Epithelial cell of proximal tubule (primary cell): ENCODE measurements around the gene CCT6B. TPM values are rescaled to one million over a fixed set of nuclear protein-coding genes. Genes with fewer than 3 reads are reported as not detected.

Experiments used
- DNase-seq: peaks from one replicate; pipeline ENCODE4 v3.0.0-alpha.2; 2011; ENCODE audit warnings: low read depth
- H3K4me3 ChIP-seq: 2 replicates; pipeline ENCODE4 v1.5.1; 2011; ENCODE audit warnings: low read depth, mild to moderate bottlenecking, low read length
- total RNA-seq: library from RNA; depleted of rRNA; stranded (reverse); fragments of >200 nt; gene quantifications from 2 replicates; pipeline ENCODE4 v1.2.3, GENCODE V29; 2015
- TF ChIP-seq, protein P1 (sequence below): conservative IDR thresholded peaks from 2 replicates; pipeline ENCODE4 v1.5.1; 2012; ENCODE audit warnings: low read depth, mild to moderate bottlenecking, low read length

Gene CCT6B
- total RNA-seq, 1 donor from 2014 or later, result 4.4 TPM

GRCh38 chr17:34991606-34992005 lies 30.3 kb upstream of the CCT6B start:
- TF ChIP-seq, protein P1, sequence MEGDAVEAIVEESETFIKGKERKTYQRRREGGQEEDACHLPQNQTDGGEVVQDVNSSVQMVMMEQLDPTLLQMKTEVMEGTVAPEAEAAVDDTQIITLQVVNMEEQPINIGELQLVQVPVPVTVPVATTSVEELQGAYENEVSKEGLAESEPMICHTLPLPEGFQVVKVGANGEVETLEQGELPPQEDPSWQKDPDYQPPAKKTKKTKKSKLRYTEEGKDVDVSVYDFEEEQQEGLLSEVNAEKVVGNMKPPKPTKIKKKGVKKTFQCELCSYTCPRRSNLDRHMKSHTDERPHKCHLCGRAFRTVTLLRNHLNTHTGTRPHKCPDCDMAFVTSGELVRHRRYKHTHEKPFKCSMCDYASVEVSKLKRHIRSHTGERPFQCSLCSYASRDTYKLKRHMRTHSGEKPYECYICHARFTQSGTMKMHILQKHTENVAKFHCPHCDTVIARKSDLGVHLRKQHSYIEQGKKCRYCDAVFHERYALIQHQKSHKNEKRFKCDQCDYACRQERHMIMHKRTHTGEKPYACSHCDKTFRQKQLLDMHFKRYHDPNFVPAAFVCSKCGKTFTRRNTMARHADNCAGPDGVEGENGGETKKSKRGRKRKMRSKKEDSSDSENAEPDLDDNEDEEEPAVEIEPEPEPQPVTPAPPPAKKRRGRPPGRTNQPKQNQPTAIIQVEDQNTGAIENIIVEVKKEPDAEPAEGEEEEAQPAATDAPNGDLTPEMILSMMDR, result no peak
- DNase-seq, result no peak
- no peak overlapping the region for H3K4me3 ChIP-seq

- DNase-seq, result no peak
- TF ChIP-seq, protein P1, result no peak
- H3K4me3 ChIP-seq, result no peak overlapping the region
Measured at GRCh38 chr17:34990921-34991365, 29.7 kb upstream of the CCT6B start.

DNA sequence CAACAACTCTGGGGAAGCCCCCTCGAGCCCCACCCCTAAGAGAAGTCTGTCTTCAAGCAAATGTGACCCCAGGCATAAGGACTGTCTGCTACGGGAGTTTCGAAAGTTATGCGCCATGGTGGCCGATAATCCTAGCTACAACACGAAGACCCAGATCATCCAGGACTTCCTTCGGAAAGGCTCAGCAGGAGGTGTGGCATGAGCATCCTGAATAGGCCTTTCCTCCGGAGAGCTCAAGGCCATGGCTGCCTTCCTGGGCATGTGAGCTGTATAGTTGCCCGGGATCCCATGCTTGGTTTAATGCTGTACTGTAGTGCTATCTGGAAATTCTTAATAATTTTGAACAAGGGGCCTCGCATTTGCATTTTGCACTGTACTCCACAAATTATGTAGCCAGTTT lies 28.2 kb upstream of the CCT6B start:
- no peak for DNase-seq
- TF ChIP-seq, protein P1, result no peak
- no peak overlapping the region for H3K4me3 ChIP-seq

- DNase-seq, result no peak
- no peak overlapping the region for H3K4me3 ChIP-seq
- TF ChIP-seq, protein P1, result no peak
Measured at GRCh38 chr17:34988644-34989043, 27.4 kb upstream of the CCT6B start.

DNA sequence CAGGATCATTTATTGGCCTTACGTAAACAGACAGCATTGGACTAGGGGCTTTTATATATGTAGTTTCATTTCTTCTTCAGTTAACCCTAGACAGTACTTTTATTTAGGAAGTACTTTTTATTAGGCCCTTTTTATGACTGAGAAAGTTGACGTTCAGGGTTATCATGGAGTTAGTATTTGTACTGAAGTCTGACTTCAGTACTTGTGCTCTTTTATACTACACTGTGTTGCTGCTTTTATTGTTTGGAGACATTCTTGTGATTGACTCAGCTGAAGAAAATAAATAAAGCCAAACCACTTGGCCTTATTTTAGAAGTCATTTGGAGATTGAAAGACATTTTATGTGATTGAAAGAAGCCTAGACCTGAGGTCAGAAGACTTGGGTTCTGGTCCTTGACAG lies 26.0 kb upstream of the CCT6B start:
- TF ChIP-seq, protein P1, result no peak
- no peak for DNase-seq
- no peak overlapping the region for H3K4me3 ChIP-seq

- no peak for DNase-seq
- H3K4me3 ChIP-seq, result peak overlapping the region; percentile 93
- TF ChIP-seq, protein P1, result no peak
Measured at GRCh38 chr17:34981538-34982241, 20.4 kb upstream of the CCT6B start.

DNA sequence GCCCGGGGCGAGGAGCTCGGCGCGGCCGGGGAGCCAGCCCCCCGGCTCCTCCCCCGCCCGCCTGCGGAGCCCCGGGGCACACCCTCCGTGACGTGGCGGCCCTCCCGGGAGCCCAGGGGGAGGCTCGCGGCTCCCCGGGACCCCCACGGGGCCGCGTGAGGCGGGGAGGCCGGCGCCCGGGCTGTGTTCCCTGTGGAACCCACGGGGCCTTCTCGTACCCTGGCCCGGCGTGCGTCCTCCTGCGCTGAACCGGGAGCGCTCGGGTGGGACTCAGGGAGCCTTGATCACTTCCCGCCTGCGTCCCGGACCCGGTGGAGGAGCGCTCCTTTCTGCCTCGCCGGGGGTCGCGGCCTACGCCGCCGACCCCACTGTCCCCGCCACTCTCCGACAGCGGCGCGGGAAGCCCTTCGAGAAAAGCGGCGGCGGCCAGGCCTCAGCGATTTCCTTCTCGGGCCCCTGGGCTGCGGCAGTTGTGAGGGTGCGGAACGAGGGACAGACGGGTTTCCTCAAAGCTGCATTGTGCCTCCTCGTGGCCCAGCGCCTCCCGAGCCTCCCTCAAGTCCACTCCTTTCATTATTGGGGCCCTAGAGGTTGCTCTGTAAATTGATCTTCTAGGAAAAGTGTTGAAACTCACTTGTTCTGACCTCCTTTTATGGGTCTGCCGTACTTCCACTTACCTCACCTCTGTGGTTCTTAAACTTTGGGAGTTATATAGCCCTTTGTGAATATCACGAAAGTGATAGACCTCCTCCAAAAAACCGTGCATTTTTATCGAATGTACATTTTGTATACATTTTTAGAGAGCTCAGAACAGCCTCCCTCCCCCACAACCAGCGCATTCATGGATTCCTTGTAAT lies 19.6 kb upstream of the CCT6B start:
- no peak for DNase-seq
- TF ChIP-seq, protein P1, result peak; percentile 53
- peak overlapping the region; percentile 93 for H3K4me3 ChIP-seq
